HCT116 (cell line): Measurements from ENCODE around the gene CMIP. TPM values are rescaled to one million over a fixed set of nuclear protein-coding genes. Genes with fewer than 3 reads are reported as not detected.

Experiments used
- ATAC-seq: fragments of 200-7000 bp; cut with Tn5 transposase; 2 replicates; pipeline ENCODE4 v1.9.1; 2020; ENCODE audit warnings: mild to moderate bottlenecking, moderate library complexity
- BruUV-seq: library from RNA; stranded (reverse); fragments of 400-500 nt; replicated peaks from 2 replicates; lab custom pipeline; 2021; lab: Mats Ljungman, UMichigan
- CTCF ChIA-PET: fragments of 300-600 bp; sonication (Branson Sonifier 250); formaldehyde crosslinking; loops from one replicate; lab custom pipeline; 2021; ENCODE audit warnings: antibody characterized with exemption; lab: Charles Lee
- POLR2A ChIA-PET: fragments of 300-600, 350-600 bp; sonication (Branson Sonifier 250); formaldehyde crosslinking; loops from one replicate; lab custom pipeline; 2021; ENCODE audit warnings: antibody characterized with exemption; lab: Charles Lee
- RAD21 ChIA-PET, 2 experiments: fragments of 300-600 bp; sonication (Branson Sonifier 250); formaldehyde crosslinking; loops; one replicate each; lab custom pipeline; 2023; ENCODE audit warnings: low total read pairs in 2 of 2; ENCODE audit not compliant: uncharacterized antibody in 2 of 2, unreplicated experiment in 2 of 2, low non-redundant PET in 1 of 2; lab: Charles Lee
- DNase-seq: peaks from one replicate; pipeline ENCODE4 v3.0.0-alpha.2; 2010; ENCODE audit warnings: low read depth, low spot score
- H2AFZ ChIP-seq: fragments of 200-600 bp; shearing (Covaris generic), sonication (generic); 2 replicates; pipeline ENCODE4 v1.6.1; 2017; ENCODE audit warnings: low read depth, mixed run types, mixed read lengths, antibody characterized with exemption, low read length; ENCODE audit not compliant: poor library complexity, severe bottlenecking
- H3K27ac ChIP-seq: 2 replicates; pipeline ENCODE4 v1.5.1; 2012; ENCODE audit warnings: low read depth, low read length
- H3K27me3 ChIP-seq: fragments of 200-600 bp; sonication (generic); 2 replicates; pipeline ENCODE4 v1.6.1; 2016; ENCODE audit warnings: mixed run types, low read length, mixed read lengths; ENCODE audit not compliant: insufficient read depth
- H3K36me3 ChIP-seq, 2 experiments: fragments of 200-500 bp in 1 of 2; fragments of 200-600 bp in 1 of 2; sonication (Bioruptor generic) in 1 of 2; sonication (generic) in 1 of 2; 2 replicates each; pipeline versions ENCODE4 v1.5.1 to v1.6.1; 2014 to 2016; ENCODE audit warnings: low read length in 2 of 2, inconsistent platforms in 1 of 2, mixed read lengths in 1 of 2, mixed run types in 1 of 2; ENCODE audit not compliant: insufficient read depth in 2 of 2, control insufficient read depth in 1 of 2
- H3K4me1 ChIP-seq, 2 experiments: fragments of 200-600 bp in 1 of 2; sonication (generic) in 1 of 2; 2 replicates each; pipeline versions ENCODE4 v1.5.1 to v1.6.1; 2012 to 2017; ENCODE audit warnings: low read length in 2 of 2, inconsistent platforms in 1 of 2, mild to moderate bottlenecking in 1 of 2, mixed read lengths in 1 of 2, mixed run types in 1 of 2, moderate library complexity in 1 of 2; ENCODE audit not compliant: insufficient read depth in 2 of 2, control insufficient read depth in 1 of 2
- H3K4me2 ChIP-seq: fragments of 200-600 bp; sonication (generic); 2 replicates; pipeline ENCODE4 v1.6.1; 2017; ENCODE audit warnings: mixed run types, low read length, mixed read lengths
- H3K4me3 ChIP-seq, 2 experiments: fragments of 200-600 bp in 1 of 2; sonication (generic) in 1 of 2; replicated peaks in 1 of 2; 2 replicates each; pipeline ENCODE4 v1.5.1; 2011 to 2016; ENCODE audit warnings: low read length in 2 of 2, control low read depth in 1 of 2, low read depth in 1 of 2, mild to moderate bottlenecking in 1 of 2, mixed read lengths in 1 of 2, mixed run types in 1 of 2
- H3K79me2 ChIP-seq: fragments of 200-600 bp; sonication (generic); 2 replicates; pipeline ENCODE4 v1.6.1; 2017; ENCODE audit warnings: mild to moderate bottlenecking, mixed run types, low read length, moderate library complexity, mixed read lengths; ENCODE audit not compliant: insufficient read depth
- H3K9ac ChIP-seq: fragments of 200-600 bp; sonication (generic); 2 replicates; pipeline ENCODE4 v1.6.1; 2016; ENCODE audit warnings: low read length, mixed read lengths
- H3K9me2 ChIP-seq: fragments of 200-600 bp; sonication (generic), shearing (Covaris generic); 2 replicates; pipeline ENCODE4 v1.6.1; 2017; ENCODE audit warnings: mixed run types, mild to moderate bottlenecking, moderate library complexity; ENCODE audit not compliant: insufficient read depth
- H3K9me3 ChIP-seq, 2 experiments: fragments of 200-500 bp in 1 of 2; fragments of 200-600 bp in 1 of 2; sonication (Bioruptor generic) in 1 of 2; sonication (generic) in 1 of 2; 2 replicates each; pipeline ENCODE4 v1.6.1; 2014 to 2017; ENCODE audit warnings: low read length in 2 of 2, mixed read lengths in 2 of 2, inconsistent platforms in 1 of 2, low read depth in 1 of 2, mild to moderate bottlenecking in 1 of 2, mixed run types in 1 of 2, moderate library complexity in 1 of 2; ENCODE audit not compliant: control insufficient read depth in 1 of 2, insufficient read depth in 1 of 2
- H4K20me1 ChIP-seq: fragments of 200-600 bp; sonication (generic), shearing (Covaris generic); 2 replicates; pipeline ENCODE4 v1.6.1; 2017; ENCODE audit warnings: mixed run types, mild to moderate bottlenecking, moderate library complexity; ENCODE audit not compliant: insufficient read depth
- ATF3 ChIP-seq: IDR thresholded peaks from 2 replicates; pipeline ENCODE4 v1.6.1; 2012
- CBX3 ChIP-seq: IDR thresholded peaks from 2 replicates; pipeline ENCODE4 v1.6.1; 2012; ENCODE audit warnings: low read depth
- CTCF ChIP-seq, 3 experiments: fragments of 200-600 bp in 1 of 3; sonication (generic) in 1 of 3; IDR thresholded peaks in 2 of 3; conservative IDR thresholded peaks in 1 of 3; 2 replicates each; pipeline ENCODE4 v1.5.1; 2012 to 2017; ENCODE audit warnings: low read depth in 2 of 3, low read length in 2 of 3, antibody characterized with exemption in 1 of 3, borderline replicate concordance in 1 of 3, control low read depth in 1 of 3, mild to moderate bottlenecking in 1 of 3, mixed read lengths in 1 of 3, mixed run types in 1 of 3, moderate library complexity in 1 of 3; ENCODE audit not compliant: insufficient read depth in 1 of 3
- EGR1 ChIP-seq: IDR thresholded peaks from 2 replicates; pipeline ENCODE4 v1.6.1; 2012; ENCODE audit warnings: low read depth
- ELF1 ChIP-seq: IDR thresholded peaks from 2 replicates; pipeline ENCODE4 v1.6.1; 2012; ENCODE audit warnings: low read depth, borderline replicate concordance
- EZH2 ChIP-seq: fragments of 200-600 bp; sonication (generic); IDR thresholded peaks from 2 replicates; pipeline ENCODE4 v1.6.1; 2017; ENCODE audit warnings: antibody characterized with exemption, mixed run types
- EZH2phosphoT487 ChIP-seq: fragments of 200-600 bp; IDR thresholded peaks from 2 replicates; pipeline ENCODE4 v1.6.1; 2018; ENCODE audit warnings: antibody characterized with exemption, borderline replicate concordance
- FOSL1 ChIP-seq: IDR thresholded peaks from 2 replicates; pipeline ENCODE4 v1.6.1; 2012; ENCODE audit warnings: low read depth
- POLR2A ChIP-seq: IDR thresholded peaks from 2 replicates; pipeline ENCODE4 v1.7.0; 2011; ENCODE audit warnings: borderline replicate concordance; ENCODE audit not compliant: insufficient read depth, insufficient read length; ENCODE audit errors: extremely low read depth
- RAD21 ChIP-seq: IDR thresholded peaks from 2 replicates; pipeline ENCODE4 v1.6.1; 2012; ENCODE audit warnings: low read depth, mild to moderate bottlenecking
- SP1 ChIP-seq: IDR thresholded peaks from 2 replicates; pipeline ENCODE4 v1.6.1; 2012; ENCODE audit warnings: low read depth
- SRF ChIP-seq: IDR thresholded peaks from 2 replicates; pipeline ENCODE4 v1.6.1; 2012; ENCODE audit warnings: low read depth
- TCF7L2 ChIP-seq: IDR thresholded peaks from 2 replicates; pipeline ENCODE4 v1.7.0; 2011; ENCODE audit warnings: borderline replicate concordance, inconsistent platforms; ENCODE audit not compliant: insufficient read depth, insufficient read length; ENCODE audit errors: extremely low read depth
- ZFX ChIP-seq: fragments of 450-650 bp; IDR thresholded peaks from 2 replicates; pipeline ENCODE4 v1.6.1; 2017
- ZNF274 ChIP-seq: fragments of 200-500 bp; sonication (Bioruptor generic); IDR thresholded peaks from 2 replicates; pipeline ENCODE4 v1.6.1; 2014; ENCODE audit warnings: mild to moderate bottlenecking, low read depth, low read length, inconsistent platforms
- intact Hi-C: fragments of 100-400 bp; cut with micrococcal nuclease; formaldehyde crosslinking; loops from 2 replicates; pipeline ENCODE4 v1.10.0; 2022
- total RNA-seq: library from RNA; stranded (reverse); gene quantifications from one replicate; pipeline ENCODE4 v1.2.1, GENCODE V29; 2021; ENCODE audit not compliant: unreplicated experiment

The CMIP gene
- total RNA-seq, 1 experiment from 2014 or later, result 64.6 TPM

DNA sequence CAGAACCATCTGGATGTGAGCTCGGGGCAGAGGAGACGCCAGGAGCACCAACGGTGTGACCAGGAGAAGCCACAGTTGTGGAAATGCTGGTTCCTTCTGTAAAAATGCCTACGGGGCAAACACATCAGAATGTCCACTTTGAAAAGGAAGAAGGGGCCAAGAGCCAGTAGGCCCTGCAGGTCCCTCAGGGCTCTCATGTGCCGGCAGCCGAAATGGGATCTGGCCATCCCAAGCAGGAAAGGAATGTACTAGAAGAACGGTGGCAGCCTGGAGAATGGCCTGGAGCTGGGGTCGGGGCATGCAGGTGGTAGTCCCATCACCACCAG is 172.4 kb downstream of the CMIP start:
- no peak overlapping the region for H3K9ac ChIP-seq
- intact Hi-C loops, result no loop called here
- H3K9me3 ChIP-seq, result no peaks in the 10 kb centered on the region
- CTCF ChIA-PET, result interaction anchor here (0.6 kb wide), 1 partner anchor 80 kb away, joined by 3 read pairs; no protein-coding TSS in a partner anchor
- H3K36me3 ChIP-seq, result peaks cover 0 to 4% of the 10 kb centered on the region in 2 experiments; a peak in 2 of 4 replicates
- no peaks in the 10 kb centered on the region for H4K20me1 ChIP-seq
- H3K4me1 ChIP-seq, result peaks cover 3 to 15% of the 10 kb centered on the region in 2 experiments; a peak in 3 of 4 replicates
- no peak overlapping the region for H2AFZ ChIP-seq
- no peak overlapping the region for H3K27ac ChIP-seq
- POLR2A ChIA-PET, result no interaction called here
- TF ChIP-seq CTCF (IDR thresholded peaks at IDR 0.05 in 2 of 3, conservative IDR thresholded peaks at IDR 0.05 in 1 of 3; ENCODE audit: borderline replicate concordance in 1 of 3, insufficient read depth in 1 of 3, low read depth in 2 of 3, low read length in 2 of 3) (no peak), FOSL1 (no peak), CBX3 (no peak), ZNF274 (no peak), SRF (no peak), EZH2 (no peak), TCF7L2 (no peak), SP1 (no peak), EZH2phosphoT487 (no peak), ZFX (no peak), ELF1 (no peak), POLR2A (no peak), ATF3 (no peak), RAD21 (no peak), EGR1 (no peak)
- RAD21 ChIA-PET, result no interaction called here
- H3K27me3 ChIP-seq, result no peaks in the 10 kb centered on the region
- ATAC-seq (no peak), DNase-seq (no peak)
- no peaks in the 10 kb centered on the region for H3K9me2 ChIP-seq
- no peak overlapping the region for H3K4me2 ChIP-seq
- peaks cover 54% of the 10 kb centered on the region; the same call in 1 of the 2 replicates for H3K79me2 ChIP-seq
- no peak overlapping the region for H3K4me3 ChIP-seq
- no TSS peak for BruUV-seq
